Nephron (organoid): ENCODE results near the gene GAL3ST2.
A peak's percentile ranks its signal among the peaks of the same experiment; 100 is the strongest.

Experiments
- H3K27ac Mint-ChIP-seq, 3 experiments: 2 replicates each; pipeline ENCODE4 v1.8.0; 2020; ENCODE audit warnings: mixed read lengths in 3 of 3, mild to moderate bottlenecking in 2 of 3, moderate library complexity in 1 of 3
- H3K27me3 Mint-ChIP-seq: 2 replicates; pipeline ENCODE4 v1.8.0; 2021; ENCODE audit warnings: low read depth, mild to moderate bottlenecking, moderate library complexity, mixed read lengths
- H3K36me3 Mint-ChIP-seq: 2 replicates; pipeline ENCODE4 v1.8.0; 2020; ENCODE audit warnings: low read depth, mixed read lengths
- H3K4me1 Mint-ChIP-seq: 2 replicates; pipeline ENCODE4 v1.8.0; 2020; ENCODE audit warnings: mixed read lengths
- H3K4me3 Mint-ChIP-seq, 3 experiments: 2 replicates each; pipeline ENCODE4 v1.8.0; 2020; ENCODE audit warnings: mild to moderate bottlenecking in 3 of 3, mixed read lengths in 3 of 3, moderate library complexity in 2 of 3
- H3K9me3 Mint-ChIP-seq: 2 replicates; pipeline ENCODE4 v1.8.0; 2020; ENCODE audit warnings: mixed read lengths
- CTCF ChIP-seq, 3 experiments: fragments of 200-600 bp; sonication (generic); IDR thresholded peaks; one replicate each; pipeline ENCODE4 v1.5.0; 2021; ENCODE audit warnings: antibody characterized with exemption in 3 of 3; ENCODE audit not compliant: unreplicated experiment in 3 of 3

GAL3ST2 gene

DNA sequence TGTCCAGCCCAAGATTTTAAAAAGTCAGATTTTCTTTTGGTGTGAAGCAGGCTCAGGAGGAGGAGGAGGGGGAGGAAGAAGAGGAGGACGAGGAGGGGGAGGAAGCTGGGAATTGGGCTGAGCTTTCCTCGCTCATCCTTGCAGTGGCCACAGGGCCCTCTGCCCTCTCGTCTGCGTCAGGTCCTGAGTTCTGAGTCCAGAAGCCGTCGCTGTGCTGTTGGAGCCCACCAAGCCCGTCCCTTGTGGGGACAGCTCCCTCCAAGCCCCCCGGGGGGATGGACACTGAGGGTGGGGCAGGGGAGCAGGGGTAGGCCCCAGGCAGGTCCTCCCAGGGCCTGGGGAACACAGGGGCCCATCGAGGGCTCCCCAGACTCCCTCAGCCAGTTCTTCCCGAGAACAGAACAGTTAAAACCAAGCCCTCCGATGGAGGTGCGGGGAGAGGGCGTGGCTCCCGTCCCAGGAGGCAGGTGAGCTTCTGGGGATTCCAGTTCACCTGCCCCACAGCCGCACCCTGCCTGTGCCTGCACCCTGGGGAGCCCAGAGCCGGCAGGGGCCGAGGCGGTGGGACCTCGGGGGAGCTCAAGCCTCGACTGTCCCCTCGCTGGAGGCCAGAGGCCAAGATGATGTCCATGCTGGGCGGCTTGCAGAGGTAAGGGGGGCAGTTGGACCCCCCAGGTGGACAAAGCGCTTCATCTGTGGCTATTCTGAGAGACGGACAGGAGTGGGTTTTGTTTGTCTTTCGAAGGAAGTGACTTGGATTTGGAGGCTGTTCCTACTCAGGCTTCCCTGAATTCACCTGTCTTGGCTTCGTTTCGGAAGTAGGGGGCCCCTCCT lies at the start of gene GAL3ST2:
GAL3ST2 (plus strand) TSS at position 487 of the 834 bp plus-strand sequence; CDS start at position 621, 134 bp downstream.
- Mint-ChIP-seq H3K27ac (no peak within 1 kb of the TSS), H3K27me3 (no peaks in the 10 kb centered on the region), H3K4me3 (no peak within 1 kb of the TSS), H3K36me3 (no peaks in the 10 kb centered on the region), H3K4me1 (peaks cover 9% of the 10 kb centered on the region), H3K9me3 (peaks cover 7% of the 10 kb centered on the region)
- TF ChIP-seq CTCF (IDR thresholded peaks at IDR 0.05; ENCODE audit: unreplicated experiment in 3 of 3) = no peak

- H3K9me3 Mint-ChIP-seq = peaks cover 13% of the 10 kb centered on the region
- peaks cover 4% of the 10 kb centered on the region for H3K27me3 Mint-ChIP-seq
- no peak for TF ChIP-seq CTCF (IDR thresholded peaks at IDR 0.05; ENCODE audit: unreplicated experiment in 3 of 3)
- H3K36me3 Mint-ChIP-seq = peaks cover 39% of the 10 kb centered on the region
- no peak overlapping the region for H3K4me3 Mint-ChIP-seq
- peaks cover 7% of the 10 kb centered on the region for H3K4me1 Mint-ChIP-seq
- no peak overlapping the region for H3K27ac Mint-ChIP-seq
Observed at GRCh38 chr2:241728000-241728399, 48.6 kb upstream of the GAL3ST2 start.

DNA sequence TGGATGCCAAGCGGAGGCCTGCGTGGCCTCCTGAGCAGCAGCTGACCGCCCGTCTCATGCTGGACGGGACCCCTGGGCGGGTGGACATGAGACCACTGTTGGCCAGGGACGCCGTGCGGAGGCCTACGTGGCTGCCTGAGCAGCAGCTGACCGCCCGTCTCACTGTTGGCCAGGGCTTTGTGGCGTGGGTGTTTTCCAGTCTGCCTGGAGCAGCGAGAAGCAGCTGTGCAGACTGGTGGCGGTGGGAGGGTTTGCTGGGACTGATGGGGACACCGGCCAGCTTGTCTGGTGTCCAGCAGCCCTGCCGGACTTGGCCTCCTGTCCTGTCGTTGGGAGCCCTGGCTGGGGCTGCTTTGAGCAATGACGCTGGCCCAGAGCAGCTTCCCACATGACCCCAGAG lies 48.0 kb upstream of the GAL3ST2 start:
- Mint-ChIP-seq H3K9me3 (peaks cover 6% of the 10 kb centered on the region), H3K4me3 (no peak overlapping the region), H3K27ac (no peak overlapping the region), H3K36me3 (peaks cover 32% of the 10 kb centered on the region), H3K27me3 (peaks cover 4% of the 10 kb centered on the region), H3K4me1 (peaks cover 7% of the 10 kb centered on the region)
- TF ChIP-seq CTCF (IDR thresholded peaks at IDR 0.05; ENCODE audit: unreplicated experiment in 3 of 3) = no peak

DNA sequence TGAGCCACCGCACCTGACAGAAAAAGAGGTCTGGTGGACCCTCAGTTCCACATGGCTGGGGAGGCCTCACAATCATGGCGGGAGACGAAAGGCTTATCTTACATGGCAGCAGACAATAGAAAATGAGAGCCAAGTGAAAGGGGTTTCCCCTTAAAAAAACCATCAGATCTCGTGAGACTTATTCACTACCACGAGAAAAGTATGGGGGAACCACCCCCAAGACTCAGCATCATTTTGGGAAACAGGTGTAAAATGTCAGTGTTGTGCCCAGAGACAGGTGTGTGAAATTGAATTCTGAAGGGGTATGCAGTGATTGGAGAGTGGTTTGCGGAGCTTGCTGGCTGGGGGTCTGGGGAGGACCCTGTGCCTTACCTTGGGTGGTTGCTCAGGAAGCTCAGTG lies 46.8 kb upstream of the GAL3ST2 start:
- H3K36me3 Mint-ChIP-seq = peaks cover 20% of the 10 kb centered on the region
- H3K27ac Mint-ChIP-seq = no peak overlapping the region
- H3K9me3 Mint-ChIP-seq = peaks cover 3% of the 10 kb centered on the region
- no peak overlapping the region for H3K4me3 Mint-ChIP-seq
- no peak for TF ChIP-seq CTCF (IDR thresholded peaks at IDR 0.05; ENCODE audit: unreplicated experiment in 3 of 3)
- peaks cover 4% of the 10 kb centered on the region for H3K27me3 Mint-ChIP-seq
- peaks cover 7% of the 10 kb centered on the region for H3K4me1 Mint-ChIP-seq

DNA sequence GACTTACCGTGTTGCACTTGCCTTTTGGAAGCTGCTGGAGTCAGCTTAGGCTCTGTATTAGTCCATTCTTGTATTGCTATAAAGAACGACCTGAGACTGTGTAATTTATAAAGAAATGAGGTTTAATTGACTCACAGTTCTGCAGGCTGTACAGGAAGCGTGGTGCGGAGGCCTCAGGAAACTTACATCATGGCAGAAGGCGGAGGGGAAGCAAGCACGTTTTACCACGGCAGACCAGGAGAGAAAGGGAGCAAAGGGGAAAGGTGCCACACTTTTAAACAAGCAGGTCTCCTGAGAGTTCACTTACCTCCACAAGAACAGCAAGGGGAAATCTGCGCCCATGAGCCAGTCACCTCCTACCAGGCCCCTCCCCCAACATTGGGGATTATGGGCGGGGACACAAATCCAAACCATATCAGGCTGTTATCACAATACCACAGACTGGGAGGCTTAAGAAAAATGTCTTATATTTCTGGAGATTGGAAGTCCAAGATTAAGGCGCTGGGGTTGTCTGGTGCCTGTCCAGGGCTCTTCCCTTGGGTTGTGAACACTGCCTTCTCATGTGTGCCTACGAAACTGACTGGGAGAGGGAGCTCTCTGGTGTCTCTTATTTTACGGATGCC lies 45.8 kb upstream of the GAL3ST2 start:
- Mint-ChIP-seq H3K27me3 (peaks cover 4% of the 10 kb centered on the region), H3K9me3 (peaks cover under 1% of the 10 kb centered on the region), H3K4me1 (peaks cover 7% of the 10 kb centered on the region), H3K36me3 (peaks cover 13% of the 10 kb centered on the region), H3K27ac (no peak overlapping the region), H3K4me3 (peak overlapping the region in 1 of 3 experiments; percentile 37)
- TF ChIP-seq CTCF (IDR thresholded peaks at IDR 0.05; ENCODE audit: unreplicated experiment in 3 of 3) = no peak
